SK-N-SH treated with all-trans-retinoic acid at 6 μM for 48 hours (cell line): ENCODE results near the gene NHLRC3.

Experiments
- ATAC-seq: fragments of 200-7000 bp; cut with Tn5 transposase; 3 replicates; pipeline ENCODE4 v1.9.1; 2020; ENCODE audit warnings: mild to moderate bottlenecking, moderate library complexity
- ARNTL ChIP-seq: fragments of 450-650 bp; formaldehyde crosslinking; IDR thresholded peaks from 2 replicates; pipeline ENCODE4 v1.5.0; 2020; ENCODE audit warnings: low read depth, mild to moderate bottlenecking, moderate library complexity, borderline replicate concordance
- BACH2 ChIP-seq: fragments of 250-450 bp; sonication (Bioruptor Pico); IDR thresholded peaks from 2 replicates; pipeline ENCODE4 v1.9.0; 2021; ENCODE audit warnings: mild to moderate bottlenecking, borderline replicate concordance
- CSDC2 ChIP-seq: fragments of 250-450 bp; sonication (Bioruptor Pico); IDR thresholded peaks from 2 replicates; pipeline ENCODE4 v1.5.0; 2020; ENCODE audit warnings: mild to moderate bottlenecking, moderate library complexity
- ESRRG ChIP-seq: fragments of 250-450 bp; sonication (Bioruptor Pico); IDR thresholded peaks from 2 replicates; pipeline ENCODE4 v1.6.1; 2021; ENCODE audit warnings: mild to moderate bottlenecking
- GLIS3 ChIP-seq: fragments of 250-450 bp; sonication (Bioruptor Pico); IDR thresholded peaks from 2 replicates; pipeline ENCODE4 v1.5.0; 2020; ENCODE audit warnings: mild to moderate bottlenecking, moderate library complexity
- OSR1 ChIP-seq: fragments of 250-450 bp; sonication (Bioruptor Pico); IDR thresholded peaks from 2 replicates; pipeline ENCODE4 v1.8.0; 2022; ENCODE audit warnings: moderate library complexity, mild to moderate bottlenecking, inconsistent platforms
- RARB ChIP-seq: fragments of 250-450 bp; sonication (Bioruptor Pico); IDR thresholded peaks from 2 replicates; pipeline ENCODE4 v1.8.0; 2021; ENCODE audit warnings: mild to moderate bottlenecking, moderate library complexity
- SNAI2 ChIP-seq: fragments of 250-450 bp; sonication (Bioruptor Pico); IDR thresholded peaks from 2 replicates; pipeline ENCODE4 v1.5.0; 2020; ENCODE audit warnings: mild to moderate bottlenecking, moderate library complexity
- TCF4 ChIP-seq: fragments of 250-450 bp; sonication (Bioruptor Pico); IDR thresholded peaks from 2 replicates; pipeline ENCODE4 v1.8.0; 2021; ENCODE audit warnings: mild to moderate bottlenecking, moderate library complexity, borderline replicate concordance
- TOX ChIP-seq: fragments of 250-450 bp; sonication (Bioruptor Pico); IDR thresholded peaks from 2 replicates; pipeline ENCODE4 v1.8.0; 2021; ENCODE audit warnings: mild to moderate bottlenecking, moderate library complexity, borderline replicate concordance
- ZFP3 ChIP-seq: fragments of 250-450 bp; sonication (Bioruptor Pico); IDR thresholded peaks from 2 replicates; pipeline ENCODE4 v1.5.0; 2020; ENCODE audit warnings: mild to moderate bottlenecking, moderate library complexity
- ZNF565 ChIP-seq: fragments of 450-650 bp; formaldehyde crosslinking; conservative IDR thresholded peaks from 2 replicates; pipeline ENCODE4 v1.5.0; 2020; ENCODE audit warnings: low read depth, mild to moderate bottlenecking, moderate library complexity
- ZNF8 ChIP-seq: fragments of 450-650 bp; formaldehyde crosslinking; IDR thresholded peaks from 2 replicates; pipeline ENCODE4 v1.5.0; 2020; ENCODE audit warnings: mild to moderate bottlenecking, moderate library complexity
- TF ChIP-seq, protein P1 (sequence below): fragments of 250-450 bp; sonication (Bioruptor Pico); IDR thresholded peaks from 2 replicates; pipeline ENCODE4 v1.5.1; 2021; ENCODE audit warnings: mild to moderate bottlenecking, moderate library complexity
- TF ChIP-seq, protein P2 (sequence below): fragments of 250-450 bp; sonication (Bioruptor Pico); IDR thresholded peaks from 2 replicates; pipeline ENCODE4 v1.8.0; 2020; ENCODE audit warnings: mild to moderate bottlenecking, moderate library complexity, borderline replicate concordance
- TF ChIP-seq, protein P3 (sequence below): fragments of 250-450 bp; sonication (Bioruptor Pico); IDR thresholded peaks from 2 replicates; pipeline ENCODE4 v1.5.0; 2020; ENCODE audit warnings: mild to moderate bottlenecking, moderate library complexity
- TF ChIP-seq, protein P4 (sequence below): fragments of 250-450 bp; sonication (Bioruptor Pico); IDR thresholded peaks from 2 replicates; pipeline ENCODE4 v1.5.1; 2020; ENCODE audit warnings: low read depth, mild to moderate bottlenecking, moderate library complexity

The NHLRC3 gene

DNA sequence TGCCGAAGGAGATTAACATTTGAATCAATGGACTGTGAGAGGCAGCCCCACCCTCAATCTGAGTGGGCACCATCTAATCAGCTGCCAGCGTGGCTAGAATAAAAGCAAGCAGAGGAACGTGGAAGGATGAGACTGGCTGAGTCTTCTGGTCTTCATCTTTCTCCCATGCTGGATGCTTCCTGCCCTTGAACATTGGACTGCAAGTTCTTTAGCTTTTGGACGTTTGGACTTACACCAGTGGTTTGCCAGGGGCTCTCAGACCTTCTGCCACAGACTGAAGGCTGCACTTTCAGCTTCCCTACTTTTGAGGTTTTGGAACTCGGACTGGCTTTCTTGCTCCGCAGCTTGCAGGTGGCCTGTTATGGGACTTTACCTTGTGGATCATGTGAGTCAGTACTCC, 14.7 kb downstream of the NHLRC3 start:
- no peak for ATAC-seq
- TF ChIP-seq TOX (CRISPR knock-in tag) = no peak

DNA sequence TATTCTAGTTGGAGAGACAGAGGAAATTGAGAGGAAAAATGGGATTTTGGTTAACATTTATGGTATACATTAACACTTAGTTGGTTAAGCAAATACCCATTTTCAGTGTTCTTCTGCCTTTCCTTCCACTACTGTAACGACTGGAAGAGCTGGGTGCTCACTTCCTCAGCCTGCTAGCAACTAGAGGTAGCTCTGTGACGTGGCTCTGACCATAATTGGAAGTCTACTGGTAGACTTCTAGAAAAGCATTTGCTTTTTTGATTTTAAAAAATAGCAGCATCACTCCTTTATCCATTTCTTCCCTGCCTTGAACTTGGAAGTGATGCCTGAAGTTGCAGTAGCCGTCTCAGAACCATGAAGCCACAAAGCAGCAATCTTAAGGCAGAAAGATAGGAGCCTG, 15.9 kb downstream of the NHLRC3 start:
- no peak for ATAC-seq
- TF ChIP-seq RARB (CRISPR knock-in tag) (no peak), CSDC2 (CRISPR knock-in tag) (no peak), SNAI2 (CRISPR knock-in tag) (no peak), ZFP3 (CRISPR knock-in tag) (no peak)
- TF ChIP-seq, protein P1, sequence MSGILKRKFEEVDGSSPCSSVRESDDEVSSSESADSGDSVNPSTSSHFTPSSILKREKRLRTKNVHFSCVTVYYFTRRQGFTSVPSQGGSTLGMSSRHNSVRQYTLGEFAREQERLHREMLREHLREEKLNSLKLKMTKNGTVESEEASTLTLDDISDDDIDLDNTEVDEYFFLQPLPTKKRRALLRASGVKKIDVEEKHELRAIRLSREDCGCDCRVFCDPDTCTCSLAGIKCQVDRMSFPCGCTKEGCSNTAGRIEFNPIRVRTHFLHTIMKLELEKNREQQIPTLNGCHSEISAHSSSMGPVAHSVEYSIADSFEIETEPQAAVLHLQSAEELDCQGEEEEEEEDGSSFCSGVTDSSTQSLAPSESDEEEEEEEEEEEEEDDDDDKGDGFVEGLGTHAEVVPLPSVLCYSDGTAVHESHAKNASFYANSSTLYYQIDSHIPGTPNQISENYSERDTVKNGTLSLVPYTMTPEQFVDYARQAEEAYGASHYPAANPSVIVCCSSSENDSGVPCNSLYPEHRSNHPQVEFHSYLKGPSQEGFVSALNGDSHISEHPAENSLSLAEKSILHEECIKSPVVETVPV (CRISPR knock-in tag) = no peak

DNA sequence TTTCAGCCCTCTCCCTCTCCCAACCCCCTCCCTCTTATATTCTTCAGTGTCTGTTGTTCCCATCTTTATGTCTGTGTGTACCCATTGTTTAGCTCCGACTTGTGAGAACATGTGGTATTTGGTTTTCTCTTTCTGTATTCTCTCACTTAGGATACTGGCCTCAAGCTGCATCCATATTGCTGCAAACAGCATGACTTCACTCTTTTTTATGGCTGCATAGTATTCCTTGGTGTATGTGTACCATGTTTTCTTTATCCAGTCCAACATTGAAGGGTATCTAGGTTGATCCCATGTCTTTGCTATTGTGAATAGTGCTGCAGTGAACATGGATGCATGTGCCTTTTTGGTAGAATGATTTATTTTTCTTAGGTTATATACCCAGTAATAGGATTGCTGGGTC, 17.8 kb downstream of the NHLRC3 start:
- ATAC-seq = no peak
- TF ChIP-seq GLIS3 (CRISPR knock-in tag) (no peak), SNAI2 (CRISPR knock-in tag) (no peak), ZFP3 (CRISPR knock-in tag) (no peak), CSDC2 (CRISPR knock-in tag) (no peak), ESRRG (CRISPR knock-in tag) (no peak)
- TF ChIP-seq, protein P2, sequence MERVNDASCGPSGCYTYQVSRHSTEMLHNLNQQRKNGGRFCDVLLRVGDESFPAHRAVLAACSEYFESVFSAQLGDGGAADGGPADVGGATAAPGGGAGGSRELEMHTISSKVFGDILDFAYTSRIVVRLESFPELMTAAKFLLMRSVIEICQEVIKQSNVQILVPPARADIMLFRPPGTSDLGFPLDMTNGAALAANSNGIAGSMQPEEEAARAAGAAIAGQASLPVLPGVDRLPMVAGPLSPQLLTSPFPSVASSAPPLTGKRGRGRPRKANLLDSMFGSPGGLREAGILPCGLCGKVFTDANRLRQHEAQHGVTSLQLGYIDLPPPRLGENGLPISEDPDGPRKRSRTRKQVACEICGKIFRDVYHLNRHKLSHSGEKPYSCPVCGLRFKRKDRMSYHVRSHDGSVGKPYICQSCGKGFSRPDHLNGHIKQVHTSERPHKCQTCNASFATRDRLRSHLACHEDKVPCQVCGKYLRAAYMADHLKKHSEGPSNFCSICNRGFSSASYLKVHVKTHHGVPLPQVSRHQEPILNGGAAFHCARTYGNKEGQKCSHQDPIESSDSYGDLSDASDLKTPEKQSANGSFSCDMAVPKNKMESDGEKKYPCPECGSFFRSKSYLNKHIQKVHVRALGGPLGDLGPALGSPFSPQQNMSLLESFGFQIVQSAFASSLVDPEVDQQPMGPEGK (CRISPR knock-in tag) = no peak

DNA sequence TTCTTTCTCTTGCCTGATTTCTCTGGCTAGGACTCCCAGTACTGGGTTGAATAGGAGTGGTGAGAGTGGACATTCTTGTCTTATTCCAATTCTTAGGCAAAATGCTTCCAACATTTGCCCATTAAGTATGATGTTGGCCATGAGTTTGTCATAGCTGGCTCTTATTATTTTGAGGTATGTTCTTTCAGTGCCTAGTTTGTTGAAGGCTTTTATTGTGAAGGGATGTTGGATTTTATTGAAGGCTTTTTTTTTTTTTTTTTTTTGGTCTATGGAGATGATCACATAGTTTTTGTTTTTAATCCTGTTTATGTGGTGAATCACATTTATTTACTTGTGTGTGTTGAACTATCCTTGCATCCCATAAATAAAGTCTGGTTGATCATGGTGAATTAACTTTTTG, 19.8 kb downstream of the NHLRC3 start:
- ATAC-seq = no peak
- TF ChIP-seq, protein P3, sequence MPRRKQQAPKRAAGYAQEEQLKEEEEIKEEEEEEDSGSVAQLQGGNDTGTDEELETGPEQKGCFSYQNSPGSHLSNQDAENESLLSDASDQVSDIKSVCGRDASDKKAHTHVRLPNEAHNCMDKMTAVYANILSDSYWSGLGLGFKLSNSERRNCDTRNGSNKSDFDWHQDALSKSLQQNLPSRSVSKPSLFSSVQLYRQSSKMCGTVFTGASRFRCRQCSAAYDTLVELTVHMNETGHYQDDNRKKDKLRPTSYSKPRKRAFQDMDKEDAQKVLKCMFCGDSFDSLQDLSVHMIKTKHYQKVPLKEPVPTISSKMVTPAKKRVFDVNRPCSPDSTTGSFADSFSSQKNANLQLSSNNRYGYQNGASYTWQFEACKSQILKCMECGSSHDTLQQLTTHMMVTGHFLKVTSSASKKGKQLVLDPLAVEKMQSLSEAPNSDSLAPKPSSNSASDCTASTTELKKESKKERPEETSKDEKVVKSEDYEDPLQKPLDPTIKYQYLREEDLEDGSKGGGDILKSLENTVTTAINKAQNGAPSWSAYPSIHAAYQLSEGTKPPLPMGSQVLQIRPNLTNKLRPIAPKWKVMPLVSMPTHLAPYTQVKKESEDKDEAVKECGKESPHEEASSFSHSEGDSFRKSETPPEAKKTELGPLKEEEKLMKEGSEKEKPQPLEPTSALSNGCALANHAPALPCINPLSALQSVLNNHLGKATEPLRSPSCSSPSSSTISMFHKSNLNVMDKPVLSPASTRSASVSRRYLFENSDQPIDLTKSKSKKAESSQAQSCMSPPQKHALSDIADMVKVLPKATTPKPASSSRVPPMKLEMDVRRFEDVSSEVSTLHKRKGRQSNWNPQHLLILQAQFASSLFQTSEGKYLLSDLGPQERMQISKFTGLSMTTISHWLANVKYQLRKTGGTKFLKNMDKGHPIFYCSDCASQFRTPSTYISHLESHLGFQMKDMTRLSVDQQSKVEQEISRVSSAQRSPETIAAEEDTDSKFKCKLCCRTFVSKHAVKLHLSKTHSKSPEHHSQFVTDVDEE = no peak
- TF ChIP-seq TOX (CRISPR knock-in tag) (no peak), TCF4 (CRISPR knock-in tag) (no peak), RARB (CRISPR knock-in tag) (no peak), ARNTL (CRISPR knock-in tag) (no peak), BACH2 (no peak), ZNF565 (CRISPR knock-in tag) (no peak), ZNF8 (CRISPR knock-in tag) (no peak), OSR1 (CRISPR knock-in tag) (no peak), SNAI2 (CRISPR knock-in tag) (no peak), ESRRG (CRISPR knock-in tag) (no peak), GLIS3 (CRISPR knock-in tag) (no peak)
- TF ChIP-seq, protein P1 (CRISPR knock-in tag) = no peak
- TF ChIP-seq, protein P4, sequence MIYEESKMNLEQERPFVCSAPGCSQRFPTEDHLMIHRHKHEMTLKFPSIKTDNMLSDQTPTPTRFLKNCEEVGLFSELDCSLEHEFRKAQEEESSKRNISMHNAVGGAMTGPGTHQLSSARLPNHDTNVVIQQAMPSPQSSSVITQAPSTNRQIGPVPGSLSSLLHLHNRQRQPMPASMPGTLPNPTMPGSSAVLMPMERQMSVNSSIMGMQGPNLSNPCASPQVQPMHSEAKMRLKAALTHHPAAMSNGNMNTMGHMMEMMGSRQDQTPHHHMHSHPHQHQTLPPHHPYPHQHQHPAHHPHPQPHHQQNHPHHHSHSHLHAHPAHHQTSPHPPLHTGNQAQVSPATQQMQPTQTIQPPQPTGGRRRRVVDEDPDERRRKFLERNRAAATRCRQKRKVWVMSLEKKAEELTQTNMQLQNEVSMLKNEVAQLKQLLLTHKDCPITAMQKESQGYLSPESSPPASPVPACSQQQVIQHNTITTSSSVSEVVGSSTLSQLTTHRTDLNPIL = no peak
- TF ChIP-seq, protein P2 (CRISPR knock-in tag) = no peak
- TF ChIP-seq, all 23 proteins: peak for 0
